ENCODE results near the gene EYS. TPM values are rescaled to one million over a fixed set of nuclear protein-coding genes. Genes with fewer than 3 reads are reported as not detected.

The EYS gene
- total and polyA plus RNA-seq, 4 donors: 0.08 to 0.63 (median 0.36) TPM

DNA sequence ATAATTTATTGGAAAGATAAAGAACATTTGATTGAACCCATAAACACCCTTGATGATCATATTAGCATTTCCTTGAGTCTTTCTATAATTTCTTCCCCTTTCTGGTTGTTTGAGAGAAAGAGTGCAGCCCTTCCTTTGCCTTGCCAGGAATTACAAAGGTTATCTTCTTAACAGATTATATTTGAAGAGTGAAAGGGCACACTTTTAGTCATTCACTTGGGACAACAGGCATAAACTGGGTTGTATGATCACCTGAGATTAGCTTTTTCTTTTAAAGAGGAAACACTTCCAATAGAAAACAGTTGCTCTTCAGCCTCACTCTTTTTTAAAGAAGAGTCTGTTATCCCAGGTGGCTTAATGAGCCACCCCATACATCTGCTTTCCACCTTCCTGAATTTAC, 1776.2 kb downstream of the EYS start:
- Histone ChIP-seq H3K9me3 (ENCODE audit: control insufficient read depth in 4 of 4, low read length in 3 of 4) (no peaks in the 10 kb centered on the region), H3K27ac (ENCODE audit: low read depth in 1 of 2, low read length in 2 of 2) (no peak overlapping the region), H3K4me3 (ENCODE audit: low read depth in 1 of 3, low read length in 3 of 3) (no peak overlapping the region), H3K27me3 (ENCODE audit: control insufficient read depth in 4 of 4, insufficient read depth in 4 of 4, low read length in 3 of 4) (no peaks in the 10 kb centered on the region), H3K9ac (ENCODE audit: low read depth in 1 of 2, low read length in 2 of 2) (no peak overlapping the region), H3K36me3 (ENCODE audit: control insufficient read depth in 4 of 4, insufficient read depth in 3 of 4, low read depth in 1 of 4, low read length in 3 of 4) (no peaks in the 10 kb centered on the region), H3K4me1 (ENCODE audit: control insufficient read depth in 4 of 4, insufficient read depth in 4 of 4, low read length in 3 of 4) (peaks cover 1 to 26% (median 17%) of the 10 kb centered on the region in 4 donors)
- peak in 1 of 2 donors; percentile 13 for TF ChIP-seq HNF4A (conservative IDR thresholded peaks at IDR 0.05)
- no peak for TF ChIP-seq RAD21 (IDR thresholded peaks at IDR 0.05)
- DNase-seq (ENCODE audit: low spot score): no peak

DNA sequence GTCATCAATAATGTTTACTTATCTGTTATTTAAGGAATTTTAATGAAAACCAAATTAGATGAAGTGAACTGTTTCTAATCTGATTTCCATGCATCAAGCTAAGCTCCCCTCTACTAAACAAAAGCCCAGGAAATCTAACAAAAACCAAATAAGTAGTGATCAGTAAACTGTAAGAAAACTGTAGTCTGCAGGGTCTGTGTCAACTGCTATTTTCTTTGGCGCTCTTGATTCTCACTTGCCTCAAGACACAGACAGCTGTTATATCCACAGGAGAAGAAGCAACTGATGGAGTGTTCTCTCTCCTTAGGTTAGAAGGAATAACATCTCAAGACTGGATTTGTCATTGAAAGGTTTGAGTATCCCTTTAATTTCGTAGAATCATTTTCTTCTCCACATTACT, 1777.9 kb downstream of the EYS start:
- 89% methylated on average over 2 of the region's 2 CpGs for WGBS
- no peaks in the 10 kb centered on the region for H3K36me3 ChIP-seq (ENCODE audit: control insufficient read depth in 4 of 4, insufficient read depth in 3 of 4, low read depth in 1 of 4, low read length in 3 of 4)
- H3K9me3 ChIP-seq (ENCODE audit: control insufficient read depth in 4 of 4, low read length in 3 of 4): no peaks in the 10 kb centered on the region
- H3K4me1 ChIP-seq (ENCODE audit: control insufficient read depth in 4 of 4, insufficient read depth in 4 of 4, low read length in 3 of 4): peaks cover 1 to 21% (median 15%) of the 10 kb centered on the region in 4 donors
- no peak overlapping the region for H3K9ac ChIP-seq (ENCODE audit: low read depth in 1 of 2, low read length in 2 of 2)
- H3K27me3 ChIP-seq (ENCODE audit: control insufficient read depth in 4 of 4, insufficient read depth in 4 of 4, low read length in 3 of 4): no peaks in the 10 kb centered on the region
- no peak overlapping the region for H3K4me3 ChIP-seq (ENCODE audit: low read depth in 1 of 3, low read length in 3 of 3)
- no peak overlapping the region for H3K27ac ChIP-seq (ENCODE audit: low read depth in 1 of 2, low read length in 2 of 2)
- TF ChIP-seq HNF4A (conservative IDR thresholded peaks at IDR 0.05) (no peak), RXRA (IDR thresholded peaks at IDR 0.05) (no peak), EGR1 (IDR thresholded peaks at IDR 0.05; ENCODE audit: low read depth in 2 of 2) (no peak), JUND (IDR thresholded peaks at IDR 0.05) (no peak), HNF4G (IDR thresholded peaks at IDR 0.05) (no peak), RAD21 (IDR thresholded peaks at IDR 0.05) (no peak), NR2F2 (IDR thresholded peaks at IDR 0.05) (no peak)
- no peak for DNase-seq (ENCODE audit: low spot score)

DNA sequence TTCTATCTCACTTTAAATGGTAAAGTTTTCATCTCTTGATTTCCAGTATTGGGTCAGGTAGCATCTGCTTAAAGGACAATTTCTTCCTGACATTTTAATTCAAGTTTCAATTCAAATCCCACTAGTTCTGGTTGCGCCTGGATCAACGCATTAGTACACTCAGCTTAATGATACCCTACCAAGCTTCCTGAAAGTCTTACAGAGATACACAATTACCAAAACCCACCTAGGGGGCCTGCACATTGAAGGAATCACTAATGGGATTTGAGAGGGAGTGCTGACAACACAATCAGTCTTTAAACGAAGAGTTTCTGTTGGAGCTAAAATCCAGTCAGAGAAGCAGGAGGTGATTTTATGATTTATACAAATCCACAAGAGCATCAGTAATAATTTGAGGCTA, 1778.4 kb downstream of the EYS start:
- DNase-seq (ENCODE audit: low spot score): no peak
- no peak overlapping the region for H3K4me3 ChIP-seq (ENCODE audit: low read depth in 1 of 3, low read length in 3 of 3)
- no peaks in the 10 kb centered on the region for H3K27me3 ChIP-seq (ENCODE audit: control insufficient read depth in 4 of 4, insufficient read depth in 4 of 4, low read length in 3 of 4)
- H3K9me3 ChIP-seq (ENCODE audit: control insufficient read depth in 4 of 4, low read length in 3 of 4): no peaks in the 10 kb centered on the region
- TF ChIP-seq EGR1 (IDR thresholded peaks at IDR 0.05; ENCODE audit: low read depth in 2 of 2): no peak
- TF ChIP-seq, protein P1, sequence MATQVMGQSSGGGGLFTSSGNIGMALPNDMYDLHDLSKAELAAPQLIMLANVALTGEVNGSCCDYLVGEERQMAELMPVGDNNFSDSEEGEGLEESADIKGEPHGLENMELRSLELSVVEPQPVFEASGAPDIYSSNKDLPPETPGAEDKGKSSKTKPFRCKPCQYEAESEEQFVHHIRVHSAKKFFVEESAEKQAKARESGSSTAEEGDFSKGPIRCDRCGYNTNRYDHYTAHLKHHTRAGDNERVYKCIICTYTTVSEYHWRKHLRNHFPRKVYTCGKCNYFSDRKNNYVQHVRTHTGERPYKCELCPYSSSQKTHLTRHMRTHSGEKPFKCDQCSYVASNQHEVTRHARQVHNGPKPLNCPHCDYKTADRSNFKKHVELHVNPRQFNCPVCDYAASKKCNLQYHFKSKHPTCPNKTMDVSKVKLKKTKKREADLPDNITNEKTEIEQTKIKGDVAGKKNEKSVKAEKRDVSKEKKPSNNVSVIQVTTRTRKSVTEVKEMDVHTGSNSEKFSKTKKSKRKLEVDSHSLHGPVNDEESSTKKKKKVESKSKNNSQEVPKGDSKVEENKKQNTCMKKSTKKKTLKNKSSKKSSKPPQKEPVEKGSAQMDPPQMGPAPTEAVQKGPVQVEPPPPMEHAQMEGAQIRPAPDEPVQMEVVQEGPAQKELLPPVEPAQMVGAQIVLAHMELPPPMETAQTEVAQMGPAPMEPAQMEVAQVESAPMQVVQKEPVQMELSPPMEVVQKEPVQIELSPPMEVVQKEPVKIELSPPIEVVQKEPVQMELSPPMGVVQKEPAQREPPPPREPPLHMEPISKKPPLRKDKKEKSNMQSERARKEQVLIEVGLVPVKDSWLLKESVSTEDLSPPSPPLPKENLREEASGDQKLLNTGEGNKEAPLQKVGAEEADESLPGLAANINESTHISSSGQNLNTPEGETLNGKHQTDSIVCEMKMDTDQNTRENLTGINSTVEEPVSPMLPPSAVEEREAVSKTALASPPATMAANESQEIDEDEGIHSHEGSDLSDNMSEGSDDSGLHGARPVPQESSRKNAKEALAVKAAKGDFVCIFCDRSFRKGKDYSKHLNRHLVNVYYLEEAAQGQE (IDR thresholded peaks at IDR 0.05): no peak
- H3K27ac ChIP-seq (ENCODE audit: low read depth in 1 of 2, low read length in 2 of 2): no peak overlapping the region
- peaks cover 1 to 21% (median 15%) of the 10 kb centered on the region in 4 donors for H3K4me1 ChIP-seq (ENCODE audit: control insufficient read depth in 4 of 4, insufficient read depth in 4 of 4, low read length in 3 of 4)
- H3K36me3 ChIP-seq (ENCODE audit: control insufficient read depth in 4 of 4, insufficient read depth in 3 of 4, low read depth in 1 of 4, low read length in 3 of 4): no peaks in the 10 kb centered on the region
- WGBS: 92% methylated on average over 3 of the region's 3 CpGs
- H3K9ac ChIP-seq (ENCODE audit: low read depth in 1 of 2, low read length in 2 of 2): no peak overlapping the region
